ENCODE measurements around the gene SLC33A1.
"Not testable (repeated sequence)": the region's sequence is repeated elsewhere in the genome, so short reads cannot be mapped to it uniquely, and the experiment has no call there.

SLC33A1 gene

DNA sequence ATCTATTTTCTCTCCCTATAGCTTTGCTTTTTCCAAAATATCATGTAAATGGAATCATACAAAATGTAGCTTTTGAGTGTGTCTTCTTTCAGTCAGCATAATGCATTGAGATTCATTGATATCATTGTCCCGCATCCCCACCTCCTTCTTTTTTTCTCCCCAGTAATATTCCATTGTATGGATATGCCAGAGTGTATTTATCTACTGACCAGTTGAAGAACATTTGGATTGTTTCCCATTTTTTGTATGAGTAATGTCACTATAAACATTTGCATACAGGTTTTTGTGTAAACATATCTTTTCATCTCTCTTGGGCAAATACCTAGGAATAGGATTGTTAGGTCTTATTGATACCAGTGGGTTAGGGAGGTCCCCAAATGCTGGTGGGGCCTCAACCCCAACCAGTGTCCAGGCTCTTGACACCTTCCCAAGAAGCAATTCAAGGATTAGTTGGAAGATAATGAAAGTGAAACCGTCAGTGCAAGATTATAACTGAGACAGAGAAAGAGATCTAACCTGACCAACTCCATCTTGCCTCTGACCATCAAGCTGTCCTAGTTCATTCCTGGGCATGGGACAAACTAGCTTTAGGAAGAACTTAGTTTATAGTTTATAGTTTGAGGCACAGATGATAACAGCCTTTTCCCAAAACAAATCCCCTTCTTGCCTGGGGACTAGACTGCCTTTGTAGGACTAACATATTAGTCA, 7.4 kb upstream of the SLC33A1 start:
- no peak for DNase-seq

DNA sequence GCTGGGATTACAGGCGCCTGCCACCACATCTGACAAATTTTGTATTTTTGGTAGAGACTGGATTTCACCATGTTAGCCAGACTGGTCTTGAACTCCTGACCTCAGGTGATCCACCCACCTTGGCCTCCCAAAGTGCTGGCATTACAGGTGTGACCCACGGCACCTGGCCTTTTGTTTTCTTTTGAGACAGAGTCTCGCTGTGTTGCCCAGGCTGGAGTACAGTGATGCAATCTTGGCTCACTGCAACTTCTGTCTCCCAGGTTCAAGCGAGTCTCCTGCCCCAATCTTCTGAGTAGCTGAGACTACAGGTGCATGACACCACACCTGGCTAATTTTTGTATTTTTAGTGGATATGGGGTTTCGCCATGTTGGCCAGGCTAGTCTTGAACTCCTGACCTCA, 6.2 kb upstream of the SLC33A1 start:
- DNase-seq = not testable (repeated sequence)

DNA sequence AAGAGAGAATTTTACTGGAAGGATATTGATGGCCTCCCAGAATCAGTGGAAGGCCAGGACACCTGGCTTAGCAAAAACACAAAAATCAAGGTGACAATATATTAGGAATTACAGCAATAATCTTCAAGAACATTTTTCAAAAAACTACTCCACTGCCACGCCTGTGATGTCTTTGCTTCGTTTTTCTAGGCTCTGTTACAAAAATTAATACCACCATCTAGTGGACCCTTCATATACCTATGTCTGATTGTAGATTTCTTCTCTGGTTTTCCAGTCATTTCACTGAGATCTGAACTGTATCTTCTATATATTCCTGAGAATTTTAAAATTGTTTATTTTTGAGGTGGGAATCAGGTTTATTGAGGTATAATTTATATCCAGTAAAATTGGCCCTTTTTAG, 5.6 kb upstream of the SLC33A1 start:
- no peak for DNase-seq

DNA sequence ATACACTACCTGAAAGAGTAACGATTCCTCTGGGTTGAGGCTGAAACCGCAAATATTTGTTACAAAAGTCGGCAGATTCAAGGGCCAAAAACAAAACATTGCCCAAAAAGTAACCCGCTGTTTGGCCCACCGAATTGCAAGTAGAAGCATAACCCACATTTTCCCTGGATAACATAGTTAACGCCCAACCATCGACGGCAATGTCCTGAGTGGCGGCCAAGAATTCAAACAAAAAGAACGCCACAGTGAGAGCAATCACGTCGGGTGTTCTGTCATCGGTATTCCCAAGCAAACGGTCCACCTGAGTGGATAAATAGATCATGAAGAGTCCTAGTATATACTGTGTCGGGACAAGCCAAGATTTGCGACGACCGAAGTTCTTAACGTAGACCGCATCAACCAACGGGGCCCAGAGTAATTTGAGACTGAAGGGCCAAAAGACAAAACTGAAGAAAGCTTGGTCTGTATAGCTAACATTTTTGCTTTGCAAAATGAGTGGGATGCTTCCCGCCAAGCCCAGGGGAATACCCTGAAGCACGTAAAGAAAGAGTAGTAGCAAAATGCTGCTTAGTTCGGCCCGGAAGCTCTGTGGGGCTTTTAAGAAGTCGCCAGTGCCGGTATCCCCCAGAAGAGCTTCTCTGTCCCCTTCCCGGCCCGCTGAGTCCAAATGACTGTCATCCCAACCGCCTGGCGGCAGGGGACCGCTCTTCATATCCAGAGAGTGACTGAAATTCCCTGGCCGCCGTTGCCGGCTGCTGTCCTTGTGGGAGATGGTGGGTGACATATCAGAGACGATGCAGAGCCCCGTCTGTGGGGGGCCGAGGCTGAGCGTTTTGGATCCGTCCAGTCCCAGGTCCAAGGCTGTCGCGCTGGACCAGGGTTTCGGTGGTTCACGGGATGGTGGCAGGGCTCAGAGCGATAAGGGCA, 750 bp downstream of the SLC33A1 start:
- peak in 2 of 4 experiments; percentile 17 to 26 for DNase-seq

DNA sequence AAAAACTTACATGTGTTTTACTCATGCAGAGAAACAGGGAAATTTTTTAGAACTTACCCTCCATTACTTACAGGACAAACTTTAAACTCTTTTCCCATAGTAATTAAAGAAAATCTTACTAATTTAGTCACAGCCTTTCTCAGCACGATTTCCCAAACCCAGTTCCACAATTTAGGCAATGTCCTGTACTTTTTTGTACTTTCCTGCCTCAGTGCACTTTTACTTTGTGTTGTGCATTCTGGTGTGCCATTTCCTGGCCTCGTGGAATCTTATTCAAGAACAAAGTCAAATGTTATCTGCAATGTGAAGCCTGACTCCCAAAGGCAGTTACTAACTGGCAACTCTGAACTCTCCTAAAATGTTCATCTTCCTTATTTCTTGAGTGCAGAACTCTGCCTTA, 1.9 kb downstream of the SLC33A1 start:
- no peak for DNase-seq

DNA sequence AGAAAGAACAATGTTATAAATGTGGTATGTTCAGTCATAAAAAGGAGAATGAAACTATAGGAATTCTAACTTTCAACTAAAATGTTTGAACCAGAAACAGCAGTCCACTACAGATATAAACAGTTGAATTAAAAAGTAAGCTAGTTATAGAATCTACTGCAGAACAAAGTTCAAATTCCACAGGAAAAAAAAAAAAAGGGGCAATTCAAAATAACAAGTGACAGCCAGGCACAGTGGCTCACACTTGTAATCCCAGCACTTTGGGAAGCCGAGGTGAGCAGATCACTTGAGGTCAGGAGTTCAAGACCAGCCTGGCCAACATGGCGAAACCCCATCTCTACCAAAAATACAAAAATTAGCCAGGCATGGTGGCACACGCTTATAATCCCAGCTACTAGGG, 4.8 kb downstream of the SLC33A1 start:
- DNase-seq = not testable (repeated sequence)

DNA sequence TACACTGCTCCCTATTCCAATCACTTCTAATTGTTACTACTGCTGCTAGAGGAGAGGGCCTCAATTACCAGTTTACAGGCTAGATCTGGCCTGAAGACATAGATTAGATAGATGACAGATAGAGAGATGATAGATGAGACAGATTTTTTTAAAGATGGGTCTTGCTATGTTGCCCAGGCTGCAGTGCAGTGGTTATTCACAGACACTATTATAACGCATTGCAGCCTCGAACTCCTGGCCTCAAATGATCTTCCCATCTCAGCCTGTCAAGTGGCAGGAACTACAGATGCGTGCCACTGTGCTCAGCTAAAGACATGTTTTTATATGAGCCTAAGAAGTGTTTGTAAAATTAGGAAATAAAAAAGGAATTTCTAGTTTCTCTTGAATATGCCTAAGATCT, 6.2 kb downstream of the SLC33A1 start:
- no peak for DNase-seq

DNA sequence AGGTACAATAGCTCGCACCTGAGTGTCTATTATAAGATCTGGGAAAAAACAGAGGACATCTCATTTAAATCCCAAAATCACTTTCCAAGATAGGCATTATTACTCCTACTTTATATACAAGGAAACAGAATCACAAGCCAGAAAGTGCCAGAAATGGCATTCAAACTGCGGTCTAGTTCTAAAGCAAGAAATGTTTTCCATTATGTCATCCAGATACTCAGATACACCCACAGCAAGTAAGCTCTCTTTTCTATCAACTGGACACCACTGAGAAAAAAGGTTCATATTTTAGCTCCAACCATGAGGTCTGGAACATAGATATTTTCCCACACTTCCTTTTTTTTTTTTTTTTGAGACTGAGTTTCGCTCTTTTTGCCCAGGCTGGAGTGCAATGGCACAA, 8.1 kb downstream of the SLC33A1 start:
- DNase-seq = no peak

DNA sequence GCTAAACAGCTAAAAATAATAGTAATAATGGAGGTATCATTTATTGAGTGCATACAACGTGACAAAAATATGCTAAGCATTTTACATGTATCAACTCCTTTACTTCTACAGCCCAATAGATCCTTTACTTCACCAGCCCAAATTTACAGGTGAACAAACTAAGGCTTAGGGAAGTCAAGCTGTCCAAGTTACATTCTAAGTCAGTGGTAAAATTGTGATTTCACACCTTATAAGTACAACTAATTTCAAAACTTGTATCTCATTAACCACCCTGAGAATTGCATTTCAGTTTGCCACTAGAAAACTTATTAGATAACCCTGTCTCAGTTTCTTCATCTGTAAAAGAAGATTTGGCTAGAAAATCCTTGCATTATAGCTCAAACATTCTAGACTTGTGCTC, 10.7 kb downstream of the SLC33A1 start:
- DNase-seq = no peak

DNA sequence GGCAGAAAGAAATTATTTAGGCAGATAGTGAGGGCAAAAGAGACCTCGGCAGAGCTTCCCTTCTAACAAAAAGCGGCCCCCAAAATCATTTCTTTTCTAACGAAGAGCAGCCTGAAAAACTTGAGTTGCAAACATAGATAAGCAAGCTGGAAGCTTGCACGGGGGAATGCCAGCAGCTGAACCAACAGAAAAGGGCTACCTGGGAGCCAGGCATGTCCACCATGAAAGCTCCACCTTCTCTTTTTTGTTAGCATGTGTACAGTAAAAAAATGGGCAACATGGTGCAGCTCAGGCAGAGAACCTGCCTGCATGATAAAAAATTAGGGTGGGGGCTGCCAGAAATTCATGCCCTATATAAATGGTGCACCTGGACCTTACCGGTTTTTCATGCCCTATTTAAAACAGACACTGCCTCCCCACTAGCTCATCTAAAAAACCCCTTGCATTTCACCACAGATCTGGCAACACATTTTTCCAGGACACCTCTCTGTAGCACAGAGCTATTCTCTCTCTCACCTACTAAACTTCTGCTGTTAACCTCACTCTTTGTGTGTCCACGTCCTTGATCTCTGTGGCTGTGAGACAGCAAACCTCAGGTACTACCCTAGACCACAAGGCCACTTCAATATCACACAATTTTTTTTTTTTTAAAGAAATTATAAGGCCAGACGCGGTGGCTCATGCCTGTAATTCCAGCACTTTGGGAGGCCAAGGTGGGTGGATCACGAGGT, 18.7 kb downstream of the SLC33A1 start:
- no peak for DNase-seq

DNA sequence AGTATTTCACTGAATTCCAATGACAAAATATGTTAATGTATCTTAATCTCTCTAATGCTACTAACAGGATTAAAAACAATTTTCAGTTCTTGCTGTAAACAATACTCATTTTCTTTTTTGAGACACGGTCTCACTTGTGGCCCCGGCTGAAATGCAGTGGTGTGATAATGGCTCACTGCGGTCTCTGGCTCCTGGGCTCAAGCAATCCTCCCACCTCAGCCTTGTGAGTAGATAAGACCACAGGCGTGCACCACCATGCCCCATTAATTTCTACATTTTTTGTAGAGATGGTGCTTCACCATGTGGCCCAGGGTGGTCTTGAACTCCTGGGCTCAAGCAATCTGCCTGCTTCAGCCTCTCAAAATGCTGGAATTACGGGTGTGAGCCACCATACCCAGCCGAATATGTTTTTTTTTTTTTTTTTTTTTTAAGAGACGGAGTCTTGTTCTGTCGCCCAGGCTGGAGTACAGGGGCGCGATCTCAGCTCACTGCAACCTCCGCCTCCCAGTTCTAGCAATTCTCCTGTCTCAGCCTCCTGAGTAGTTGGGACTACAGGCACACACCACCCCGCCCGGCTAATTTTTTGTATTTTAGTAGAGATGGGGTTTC, 25.6 kb downstream of the SLC33A1 start:
- not testable (repeated sequence) for DNase-seq

DNA sequence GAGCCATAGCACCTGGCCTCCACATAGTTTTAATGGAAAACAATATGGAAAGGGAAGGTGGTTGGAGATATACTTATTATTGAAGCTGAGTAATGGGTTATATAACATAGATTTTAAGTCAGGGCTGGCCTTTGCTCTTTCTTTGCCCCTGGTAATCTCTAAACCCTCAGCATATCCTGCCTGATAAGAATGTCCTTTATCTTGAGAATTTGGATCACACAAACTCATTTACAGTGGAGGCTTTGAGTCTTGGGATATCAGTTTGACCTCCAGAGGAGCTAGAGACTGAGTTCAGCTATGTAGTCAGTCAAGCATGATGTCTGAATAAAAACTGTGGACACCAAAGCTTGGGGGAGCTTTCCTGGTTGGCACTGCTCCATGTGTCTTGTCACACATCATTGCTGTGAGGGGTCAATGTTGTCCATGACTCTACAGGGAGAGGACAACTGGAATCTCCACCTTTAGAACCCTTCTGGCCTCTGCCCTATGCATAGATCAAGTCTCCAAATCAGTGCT, 39.1 kb downstream of the SLC33A1 start:
- DNase-seq = no peak

DNA sequence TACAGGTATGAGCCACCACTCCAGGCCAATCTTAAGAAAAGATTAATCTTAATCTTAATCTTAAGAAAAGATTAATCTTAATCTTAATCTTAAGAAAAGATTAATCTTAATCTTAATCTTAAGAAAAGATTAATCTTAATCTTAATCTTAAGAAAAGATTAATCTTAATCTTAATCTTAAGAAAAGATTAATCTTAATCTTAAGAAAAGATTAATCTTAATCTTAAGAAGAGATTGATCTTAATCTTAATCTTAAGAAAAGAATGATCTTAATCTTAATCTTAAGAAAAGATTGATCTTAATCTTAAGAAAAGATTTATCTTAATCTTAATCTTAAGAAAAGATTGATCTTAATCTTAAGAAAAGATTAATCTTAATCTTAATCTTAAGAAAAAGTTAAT, 41.0 kb downstream of the SLC33A1 start:
- not testable (repeated sequence) for DNase-seq

DNA sequence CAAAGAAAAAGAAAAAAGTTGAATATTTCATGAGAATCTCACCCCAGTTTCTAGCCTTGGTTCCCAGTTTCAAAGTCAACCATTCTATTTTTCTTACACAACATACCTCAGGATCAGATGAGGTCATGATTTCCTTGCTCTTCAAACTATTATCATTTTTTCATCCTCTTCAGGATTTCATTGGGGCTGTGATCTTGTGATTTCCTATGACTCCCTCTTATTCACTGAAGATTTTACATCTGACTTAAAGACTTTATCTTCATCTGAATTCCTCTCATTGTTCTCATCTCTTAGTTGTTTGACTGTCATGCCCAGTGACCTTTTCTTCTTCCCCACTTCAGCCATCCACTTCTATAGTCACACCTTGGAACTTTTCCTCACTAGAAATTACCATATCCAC, 45.0 kb downstream of the SLC33A1 start:
- no peak for DNase-seq

DNA sequence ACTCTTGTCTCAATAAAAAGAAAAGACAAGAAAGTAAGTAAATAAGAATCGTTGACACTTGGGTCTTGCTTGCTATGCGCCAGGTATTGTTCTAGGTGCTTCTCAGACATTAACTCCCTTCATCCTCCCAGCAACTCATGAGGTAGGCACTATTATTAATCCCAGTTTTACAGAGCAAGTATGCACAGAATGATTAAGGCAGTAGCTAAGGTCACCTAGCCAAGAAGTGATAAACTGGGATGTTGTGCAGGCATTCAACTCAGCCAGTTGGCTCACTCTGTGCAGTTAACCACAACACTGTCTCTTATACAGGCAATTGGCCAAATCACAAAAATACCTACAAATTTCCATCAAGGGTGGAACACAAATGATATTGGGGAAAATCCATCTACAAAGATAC, 46.4 kb downstream of the SLC33A1 start:
- DNase-seq = no peak

DNA sequence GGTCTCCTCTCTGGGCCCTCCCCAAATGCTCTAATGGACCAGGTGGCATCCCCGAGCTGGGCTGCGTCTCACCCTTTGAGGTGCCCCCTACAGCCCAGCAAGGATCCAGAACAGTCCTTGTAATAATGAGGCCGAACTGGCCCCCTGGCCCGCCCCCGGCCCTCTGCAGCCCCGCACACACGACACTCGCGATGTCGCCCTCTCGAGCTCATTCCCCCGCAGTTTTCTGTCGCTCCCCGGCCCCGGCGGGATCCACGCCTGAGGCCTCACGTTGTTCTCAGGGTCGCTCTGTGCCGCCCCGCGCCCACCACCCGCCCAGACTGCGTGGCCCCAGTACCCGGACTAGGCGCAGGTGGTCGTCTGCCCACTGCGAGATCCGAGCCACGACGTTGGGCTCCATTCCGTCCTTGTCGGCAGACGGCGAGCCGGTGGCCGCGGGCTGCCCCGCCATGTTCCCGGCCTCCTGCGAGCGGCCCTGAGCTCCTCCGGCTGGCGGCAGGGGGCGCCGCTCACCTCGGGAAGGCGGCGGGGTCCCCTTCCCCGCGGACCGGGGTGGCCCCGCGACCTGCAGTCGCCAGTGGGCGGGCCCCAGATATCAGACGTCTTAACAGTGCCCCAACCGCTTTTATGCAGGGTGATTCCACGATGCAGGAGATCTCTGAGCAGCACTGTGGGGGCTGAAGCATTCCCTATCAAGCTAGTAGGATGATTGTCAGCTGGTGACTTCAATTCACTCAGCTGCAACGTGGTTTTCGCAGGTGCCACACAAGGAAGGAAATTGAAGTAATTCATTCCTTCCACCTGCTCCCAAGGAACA, 48.2 kb downstream of the SLC33A1 start, which contains the start of gene C3orf33:
C3orf33 (minus strand) TSS at position 477 of the 817 bp plus-strand sequence; CDS start at position 451, 26 bp downstream.
- DNase-seq = peak; percentile 14 to 69 (median 48)

DNA sequence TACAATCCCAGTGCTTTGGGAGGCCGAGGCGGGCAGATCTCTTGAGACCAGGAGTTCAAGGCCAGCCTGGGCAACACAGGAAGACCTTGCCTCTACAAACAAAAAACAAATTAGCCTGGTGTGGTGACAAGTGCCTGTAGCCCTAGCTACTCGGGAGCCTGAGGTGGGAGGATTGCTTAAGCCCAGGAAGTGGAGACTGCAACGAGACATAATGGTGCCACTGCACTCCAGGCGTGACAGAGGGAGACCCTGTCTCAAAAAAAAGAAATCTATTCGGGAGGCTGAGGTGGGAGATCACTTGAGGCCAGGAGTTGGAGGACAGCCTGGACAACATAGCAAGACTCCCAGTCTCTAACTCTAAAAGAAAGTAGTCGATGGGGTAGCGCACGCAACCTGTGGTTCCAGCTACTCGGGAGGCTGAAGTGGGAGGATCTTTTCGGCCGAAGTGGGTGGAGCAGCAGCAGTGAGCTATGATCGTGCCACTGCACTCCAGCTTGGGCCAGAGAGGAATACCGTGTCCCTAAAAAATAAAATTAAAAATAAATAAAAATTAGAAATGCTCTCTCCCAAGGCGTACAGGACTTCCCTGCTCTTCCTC, 48.9 kb downstream of the SLC33A1 start:
- no peak for DNase-seq

DNA sequence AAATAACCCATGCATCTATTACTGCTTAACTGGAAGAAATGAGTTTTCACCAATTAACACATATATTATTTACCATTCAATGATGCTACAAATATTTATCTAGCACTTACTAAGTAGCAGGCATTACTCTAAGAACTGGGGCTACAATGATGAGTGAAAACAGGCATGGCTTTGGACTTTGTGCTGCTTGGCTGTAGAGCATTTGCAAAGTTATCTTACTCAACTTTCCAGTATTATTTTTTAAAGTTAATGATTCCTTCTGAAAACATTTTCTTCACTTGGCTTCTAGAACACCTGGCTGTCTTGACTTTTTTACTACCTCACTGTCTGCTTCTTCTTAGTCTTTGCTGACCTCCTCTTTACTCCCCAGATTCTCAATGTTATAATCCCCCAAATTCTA, 49.9 kb downstream of the SLC33A1 start:
- no peak for DNase-seq

DNA sequence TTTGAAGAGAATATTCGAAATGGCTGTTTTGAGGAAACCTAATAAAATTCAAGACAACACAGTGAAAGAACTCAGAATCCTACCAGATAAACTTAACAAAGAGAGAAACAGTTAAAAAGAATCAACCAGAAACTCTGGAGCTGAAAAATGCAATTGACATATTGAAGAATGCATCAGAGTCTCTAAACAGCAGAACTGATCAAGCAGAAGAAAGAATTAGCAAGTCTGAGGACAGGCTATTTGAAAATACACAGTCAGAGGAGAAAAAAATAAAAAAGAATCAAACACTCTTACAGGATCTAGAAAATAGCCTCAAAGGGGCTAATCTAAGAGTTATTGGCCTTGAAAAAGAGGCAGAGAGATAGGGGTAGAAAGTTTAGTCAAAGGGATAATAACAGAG, 61.7 kb downstream of the SLC33A1 start:
- DNase-seq = no peak

DNA sequence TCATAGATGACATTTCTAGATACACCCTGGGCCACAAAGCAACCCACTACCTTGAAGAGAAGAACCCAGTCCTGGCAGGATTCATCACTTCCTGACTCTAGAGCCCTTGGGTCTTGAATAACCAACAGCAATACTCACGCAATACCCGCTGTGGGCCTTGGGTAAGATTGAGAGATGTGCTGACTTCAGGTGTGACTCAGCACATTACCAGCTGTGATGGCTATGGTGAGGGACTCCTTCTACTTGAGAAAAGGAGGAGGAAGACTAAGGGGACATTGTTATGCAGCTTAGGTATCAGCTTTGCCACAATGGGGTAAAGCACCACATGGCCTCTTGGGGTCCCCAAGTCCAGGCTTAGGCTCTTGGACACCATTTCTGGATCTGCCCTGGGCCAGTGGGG, 63.0 kb downstream of the SLC33A1 start:
- no peak for DNase-seq

DNA sequence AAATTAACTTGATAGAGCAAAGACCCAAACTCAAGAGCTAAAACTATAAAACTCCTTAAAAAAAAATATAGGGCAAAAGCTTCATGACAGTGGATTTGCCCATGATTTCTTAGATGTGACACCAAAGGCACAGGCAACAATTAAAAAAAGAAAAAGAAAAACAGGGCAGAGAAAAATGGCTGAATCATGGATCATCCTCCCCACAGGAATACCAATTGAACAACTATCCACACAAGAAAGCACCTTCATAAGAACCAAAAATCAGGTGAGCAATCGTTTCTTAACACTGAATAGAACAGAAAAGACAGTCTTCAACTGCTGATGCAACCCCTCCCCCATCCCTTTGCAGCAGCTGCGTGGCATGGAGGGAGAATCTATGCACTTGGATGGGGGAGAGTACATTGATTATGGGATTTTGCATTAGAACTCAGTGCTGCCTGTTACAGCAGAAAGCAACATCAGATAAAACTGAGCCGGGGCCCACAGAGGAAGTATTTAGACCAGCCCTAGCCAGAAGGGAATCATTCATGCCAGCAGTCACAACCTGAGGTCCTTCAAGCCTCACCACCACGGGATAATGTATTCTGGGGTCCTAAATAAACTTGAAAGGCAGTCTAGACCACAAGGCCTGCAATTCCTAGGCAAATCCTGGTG, 63.8 kb downstream of the SLC33A1 start:
- no peak for DNase-seq

Measured in activated naive CD4-positive, alpha-beta T cell (primary cell).